GM12878 (cell line): ENCODE data around the gene GLA. TPM values are rescaled to one million over a fixed set of nuclear protein-coding genes. Genes with fewer than 3 reads are reported as not detected.

Experiments used
- ATAC-seq: fragments of 200-7000 bp; cut with Tn5 transposase; 3 replicates; pipeline ENCODE4 v1.9.1; 2020; ENCODE audit warnings: mild to moderate bottlenecking, moderate library complexity
- BruUV-seq: library from RNA; stranded (reverse); fragments of 400-500 nt; replicated peaks from 2 replicates; lab custom pipeline; 2021; lab: Mats Ljungman, UMichigan
- CTCF ChIA-PET: fragments of 300-600 bp; sonication (Branson Sonifier 250); formaldehyde crosslinking; extraction: SDS; loops from one replicate; lab custom pipeline; 2021; ENCODE audit warnings: inconsistent platforms; lab: Yijun Ruan, JAX
- POLR2A ChIA-PET: fragments of 350-600 bp; formaldehyde crosslinking; extraction: SDS; loops from one replicate; lab custom pipeline; 2021; ENCODE audit warnings: inconsistent platforms; lab: Charles Lee
- RAD21 ChIA-PET: fragments of 300-600 bp; sonication (Branson Sonifier 250); formaldehyde crosslinking; loops from one replicate; lab custom pipeline; 2023; ENCODE audit warnings: antibody characterized with exemption; ENCODE audit not compliant: unreplicated experiment; lab: Charles Lee
- SMC1A ChIA-PET: fragments of 300-600 bp; sonication (Branson Sonifier 250); formaldehyde crosslinking; loops from one replicate; lab custom pipeline; 2023; ENCODE audit not compliant: unreplicated experiment, uncharacterized antibody; lab: Charles Lee
- DNase-seq: peaks from one replicate; pipeline ENCODE4 v3.0.0-alpha.2; 2011; ENCODE audit warnings: low read depth, low spot score
- FAIRE-seq: peaks from 3 replicates; lab custom pipeline; 2011; peaks lifted over from hg19 to GRCh38; lab: Jason Lieb, UNC
- H2AFZ ChIP-seq: 2 replicates; pipeline ENCODE4 v1.6.0; 2011; ENCODE audit warnings: low read depth, low read length, control low read depth; ENCODE audit not compliant: control insufficient read depth
- H3K27ac ChIP-seq: 2 replicates; pipeline ENCODE4 v1.5.1; 2011; ENCODE audit warnings: control low read depth; ENCODE audit not compliant: control insufficient read depth, insufficient read depth
- H3K27me3 ChIP-seq, 2 experiments: replicated peaks in 1 of 2; 2 replicates each; pipeline versions ENCODE4 v1.6.0 to v1.6.1; 2011; ENCODE audit warnings: low read length in 1 of 2; ENCODE audit not compliant: control insufficient read depth in 2 of 2, insufficient read depth in 2 of 2
- H3K36me3 ChIP-seq, 2 experiments: 2 replicates each; pipeline ENCODE4 v1.5.1; 2011; ENCODE audit warnings: low read length in 1 of 2; ENCODE audit not compliant: control insufficient read depth in 2 of 2, insufficient read depth in 2 of 2
- H3K4me1 ChIP-seq: 2 replicates; pipeline ENCODE4 v1.6.1; 2011; ENCODE audit warnings: mild to moderate bottlenecking, low read length, moderate library complexity, mixed read lengths; ENCODE audit not compliant: control insufficient read depth, insufficient read depth
- H3K4me2 ChIP-seq: 2 replicates; pipeline ENCODE4 v1.6.0; 2011; ENCODE audit warnings: control low read depth; ENCODE audit not compliant: control insufficient read depth, insufficient read depth
- H3K4me3 ChIP-seq: fragments of 200-600 bp; sonication (generic); 2 replicates; pipeline ENCODE4 v1.5.1; 2016
- H3K79me2 ChIP-seq: 2 replicates; pipeline ENCODE4 v1.6.0; 2011; ENCODE audit warnings: low read length; ENCODE audit not compliant: control insufficient read depth, insufficient read depth
- H3K9ac ChIP-seq: 2 replicates; pipeline ENCODE4 v1.8.0; 2011; ENCODE audit warnings: low read length, control low read depth, mixed read lengths; ENCODE audit not compliant: control insufficient read depth, insufficient read depth
- H3K9me3 ChIP-seq: replicated peaks from 3 replicates; pipeline ENCODE4 v1.5.1; 2011; ENCODE audit warnings: mild to moderate bottlenecking, low read length; ENCODE audit not compliant: control insufficient read depth, insufficient read depth
- H4K20me1 ChIP-seq: 2 replicates; pipeline ENCODE4 v1.6.0; 2011; ENCODE audit not compliant: control insufficient read depth, insufficient read depth
- BCL3 ChIP-seq: IDR thresholded peaks from 2 replicates; pipeline ENCODE4 v1.6.1; 2011; ENCODE audit warnings: borderline replicate concordance, low read depth, mild to moderate bottlenecking, moderate library complexity, low read length; ENCODE audit not compliant: insufficient read depth, poor library complexity, severe bottlenecking
- E2F4 ChIP-seq: IDR thresholded peaks from 2 replicates; pipeline ENCODE4 v1.6.1; 2012; ENCODE audit warnings: low read depth, low read length, improper control_type of control experiment
- EED ChIP-seq: sonication (generic); IDR thresholded peaks from 2 replicates; pipeline ENCODE4 v1.6.1; 2016; ENCODE audit warnings: antibody characterized with exemption, low read depth
- HDAC6 ChIP-seq: fragments of 200-600 bp; sonication (generic); IDR thresholded peaks from one replicate; pipeline ENCODE4 v1.8.0; 2017; ENCODE audit warnings: antibody characterized with exemption; ENCODE audit not compliant: unreplicated experiment
- IKZF1 ChIP-seq: fragments of 450-650 bp; conservative IDR thresholded peaks from 2 replicates; pipeline ENCODE4 v1.6.1; 2017; ENCODE audit warnings: antibody characterized with exemption, mild to moderate bottlenecking
- JUND ChIP-seq: IDR thresholded peaks from 2 replicates; pipeline ENCODE4 v1.6.1; 2012; ENCODE audit warnings: low read depth, mild to moderate bottlenecking, low read length, improper control_type of control experiment, moderate library complexity
- LARP7 ChIP-seq: fragments of 450-650 bp; IDR thresholded peaks from 2 replicates; pipeline ENCODE4 v1.6.1; 2017; ENCODE audit warnings: mild to moderate bottlenecking
- MTA2 ChIP-seq: fragments of 450-650 bp; IDR thresholded peaks from 2 replicates; pipeline ENCODE4 v1.6.1; 2016; ENCODE audit warnings: low read depth, mild to moderate bottlenecking, moderate library complexity
- NR2C2 ChIP-seq: IDR thresholded peaks from 2 replicates; pipeline ENCODE4 v1.6.1; 2011; ENCODE audit warnings: borderline replicate concordance, low read depth; ENCODE audit not compliant: control insufficient read depth, insufficient read length
- NR2F1 ChIP-seq: fragments of 450-650 bp; conservative IDR thresholded peaks from 2 replicates; pipeline ENCODE4 v1.6.1; 2017; ENCODE audit warnings: mild to moderate bottlenecking
- NRF1 ChIP-seq: conservative IDR thresholded peaks from 2 replicates; pipeline ENCODE4 v1.6.1; 2011; ENCODE audit warnings: mild to moderate bottlenecking, low read depth, low read length, improper control_type of control experiment
- RBBP5 ChIP-seq: fragments of 200-600 bp; sonication (generic); conservative IDR thresholded peaks from 2 replicates; pipeline ENCODE4 v1.6.1; 2016
- RUNX3 ChIP-seq: IDR thresholded peaks from 2 replicates; pipeline ENCODE4 v1.6.1; 2012; ENCODE audit warnings: low read length, inconsistent platforms
- SRF ChIP-seq, 2 experiments: IDR thresholded peaks; 2 replicates each; pipeline ENCODE4 v1.6.1; 2011; ENCODE audit warnings: low read depth in 2 of 2, low read length in 2 of 2, mild to moderate bottlenecking in 1 of 2, moderate library complexity in 1 of 2
- USF1 ChIP-seq: IDR thresholded peaks from 2 replicates; pipeline ENCODE4 v1.6.1; 2011; ENCODE audit warnings: borderline replicate concordance, low read depth, mild to moderate bottlenecking, moderate library complexity, mixed read lengths, low read length; ENCODE audit not compliant: insufficient read depth; ENCODE audit errors: extremely low read length
- YY1 ChIP-seq: IDR thresholded peaks from 2 replicates; pipeline ENCODE4 v1.6.1; 2011; ENCODE audit warnings: low read depth, mild to moderate bottlenecking, low read length
- ZBED1 ChIP-seq: IDR thresholded peaks from 2 replicates; pipeline ENCODE4 v1.6.1; 2016; ENCODE audit warnings: borderline replicate concordance
- ZNF207 ChIP-seq: fragments of 450-650 bp; IDR thresholded peaks from 2 replicates; pipeline ENCODE4 v1.6.1; 2014; ENCODE audit warnings: antibody characterized with exemption, mild to moderate bottlenecking, borderline replicate concordance
- ZNF217 ChIP-seq: fragments of 450-650 bp; IDR thresholded peaks from 2 replicates; pipeline ENCODE4 v1.6.1; 2017; ENCODE audit warnings: antibody characterized with exemption, mild to moderate bottlenecking
- ZSCAN29 ChIP-seq: fragments of 450-650 bp; IDR thresholded peaks from 2 replicates; pipeline ENCODE4 v1.6.1; 2017; ENCODE audit warnings: mild to moderate bottlenecking, moderate library complexity
- WGBS: methylation state at CpG from one replicate; pipeline ENCODE4 v1.1.6; 2016; ENCODE audit warnings: low lambda C conversion rate; ENCODE audit not compliant: insufficient replicate concordance, insufficient coverage; ENCODE audit errors: missing lambda C conversion rate; 5-methylcytosine and 5-hydroxymethylcytosine counted together
- in situ Hi-C: fragments of 300-500 bp; cut with MboI; formaldehyde crosslinking; loops from 9 replicates; pipeline ENCODE4 v1.14.3; 2018; ENCODE audit warnings: mixed read lengths
- intact Hi-C: fragments of 100-400 bp; cut with micrococcal nuclease; formaldehyde crosslinking; loops from one replicate; pipeline ENCODE4 v1.14.2; 2022; ENCODE audit not compliant: unreplicated experiment
- polyA plus RNA-seq, 11 experiments: library from polyadenylated mRNA; depleted of rRNA in 4 of 11; unstranded in 6 of 11; stranded (reverse) in 5 of 11; fragments of >200 nt; fragmentation: Nextera tagmentation in 4 of 11; fragmentation: Illumina TruSeq in 1 of 11; extraction: Ambion mirVana in 4 of 11; extraction: Trizol in 1 of 11; gene quantifications; 1 replicate in 1 of 11; 2 replicates in 10 of 11; pipeline versions ENCODE4 v1.2.1 to v1.2.3, GENCODE V29; 2011 to 2016; ENCODE audit warnings: inconsistent platforms in 2 of 11, missing spikeins in 2 of 11, low read depth in 1 of 11
- total RNA-seq, 4 experiments: library from RNA; depleted of rRNA in 3 of 4; stranded (reverse); fragments of >200 nt in 3 of 4; fragmentation: Illumina TruSeq in 1 of 4; extraction: Trizol in 1 of 4; gene quantifications; 2 replicates each; pipeline versions ENCODE4 v1.2.1 to v1.2.3, GENCODE V29; 2013 to 2021

GLA gene
- total and polyA plus RNA-seq, 10 of the 15 experiments (the other 5 are each of a cell fraction or from before 2014, with no cell fraction given): 23.8 to 66.4 (median 29.1) TPM

- TF ChIP-seq BCL3: no peak
- TF ChIP-seq NR2F1: no peak
- TF ChIP-seq E2F4: no peak
- TF ChIP-seq YY1: peak; percentile 89
- TF ChIP-seq HDAC6: no peak
- TF ChIP-seq RUNX3: peak; percentile 48; the same call in 1 of the 2 replicates
- no peak for TF ChIP-seq RBBP5
- no peak for TF ChIP-seq EED
Observed at GRCh38 chrX:101417981-101418841, 10.5 kb upstream of the GLA start (continued).

GRCh38 chrX:101417190-101417589, 9.5 kb upstream of the GLA start:
- in situ Hi-C loops (loop anchor here (5.0 kb wide), 2 partner anchors 175 to 380 kb away; no protein-coding TSS in a partner anchor), intact Hi-C loops (loop anchor here (5.0 kb wide), 2 partner anchors 180 to 200 kb away; partner anchors contain the start of gene ARMCX6)
- Histone ChIP-seq H3K4me3 (no peak overlapping the region), H4K20me1 (no peaks in the 10 kb centered on the region), H3K27me3 (no peaks in the 10 kb centered on the region), H3K27ac (no peak overlapping the region), H3K9me3 (no peaks in the 10 kb centered on the region), H3K4me2 (no peak overlapping the region), H3K9ac (no peak overlapping the region), H3K36me3 (peaks cover 0 to under 1% of the 10 kb centered on the region in 2 experiments; a peak in 1 of 4 replicates), H2AFZ (peak overlapping the region; percentile 82; the same call in 1 of the 2 replicates), H3K4me1 (peaks cover 15% of the 10 kb centered on the region), H3K79me2 (peaks cover 5% of the 10 kb centered on the region)
- ChIA-PET SMC1A (interaction anchor here (0.5 to 2.1 kb wide), 11 partner anchors 9 to 1480 kb away, joined by 3 to 5 read pairs (median 3); no protein-coding TSS in a partner anchor), RAD21 (interaction anchor here (1.2 to 1.7 kb wide), 3 partner anchors 179 to 380 kb away, joined by 3 to 5 read pairs (median 4); no protein-coding TSS in a partner anchor), CTCF (interaction anchor here (1.5 to 5.4 kb wide), 8 partner anchors 10 to 386 kb away, joined by 4 to 39 read pairs (median 6); no protein-coding TSS in a partner anchor), POLR2A (interaction anchor here (1.2 kb wide), 1 partner anchor 26 kb away, joined by 3 read pairs; the partner anchor contains the start of gene RPL36A)
- no peak for ATAC-seq
- FAIRE-seq: no peak
- 76% methylated on average over 4 of the region's 4 CpGs for WGBS
- DNase-seq: no peak
- BruUV-seq: no TSS peak
- TF ChIP-seq IKZF1 (no peak), MTA2 (no peak), JUND (no peak), ZBED1 (no peak), USF1 (no peak), NR2C2 (no peak), ZNF207 (no peak), SRF (IDR thresholded peaks at IDR 0.05; ENCODE audit: low read depth in 2 of 2, low read length in 2 of 2) (no peak), ZNF217 (no peak), ZSCAN29 (no peak), NRF1 (no peak), LARP7 (no peak)
